DOHH2 (cell line): ENCODE results near the gene ITGA2.

Experiments used
- EZH2phosphoT487 ChIP-seq: fragments of 200-600 bp; sonication (generic); IDR thresholded peaks from 2 replicates; pipeline ENCODE4 v1.6.1; 2017; ENCODE audit warnings: borderline replicate concordance, mild to moderate bottlenecking, antibody characterized with exemption, low read length, moderate library complexity, mixed read lengths
- TF ChIP-seq, protein P1 (sequence below): fragments of 200-600 bp; sonication (generic); IDR thresholded peaks from one replicate; pipeline ENCODE4 v1.5.1; 2014; ENCODE audit warnings: antibody characterized with exemption, mild to moderate bottlenecking, low read depth, low read length; ENCODE audit not compliant: poor library complexity, severe bottlenecking

DNA sequence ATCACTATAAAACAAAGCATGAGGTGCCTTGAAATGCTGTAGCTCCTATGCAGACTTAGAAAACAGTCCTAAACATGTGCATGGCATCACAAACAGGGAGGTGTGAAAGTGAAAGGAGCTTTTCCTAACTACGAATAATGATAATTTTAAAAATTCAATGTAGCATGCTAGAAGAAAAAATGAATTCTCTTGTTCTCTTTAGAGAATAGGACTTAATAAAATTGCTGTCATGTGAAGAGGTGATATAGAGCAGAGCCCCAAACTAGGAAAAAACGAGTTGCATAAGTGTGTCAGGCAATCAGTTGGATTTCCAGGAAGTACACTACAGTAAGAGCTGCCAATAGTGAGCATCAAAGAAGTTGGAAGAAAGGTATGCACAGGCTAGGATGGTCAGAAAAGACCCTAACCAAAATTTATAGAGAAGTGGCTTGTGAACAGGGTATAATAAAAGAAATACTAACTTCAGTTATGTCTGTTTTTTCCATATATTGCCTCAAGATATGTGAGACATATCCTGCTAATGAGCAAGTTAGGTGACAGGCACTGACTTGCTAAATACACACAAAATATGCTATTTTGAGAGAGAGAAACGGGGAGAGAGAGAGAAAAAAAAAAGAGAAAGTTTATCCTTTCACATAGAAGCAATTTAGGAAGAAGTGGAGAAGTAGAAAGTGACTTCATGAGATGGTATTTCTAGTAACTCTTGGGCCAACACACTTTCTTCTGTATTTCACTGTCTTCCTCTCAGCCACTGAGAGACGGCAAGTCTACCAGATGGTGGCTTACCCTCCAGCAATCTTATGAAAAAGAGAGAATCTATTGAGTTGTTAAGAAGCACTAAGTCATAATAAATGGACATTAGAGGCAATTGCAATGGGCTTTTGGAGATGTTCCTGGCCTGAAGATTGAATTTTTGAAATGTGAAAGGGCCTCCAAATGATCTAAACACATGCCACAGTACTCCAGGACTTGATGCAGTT lies 18.0 kb downstream of the ITGA2 start:
- no peak for TF ChIP-seq EZH2phosphoT487
- TF ChIP-seq, protein P1, sequence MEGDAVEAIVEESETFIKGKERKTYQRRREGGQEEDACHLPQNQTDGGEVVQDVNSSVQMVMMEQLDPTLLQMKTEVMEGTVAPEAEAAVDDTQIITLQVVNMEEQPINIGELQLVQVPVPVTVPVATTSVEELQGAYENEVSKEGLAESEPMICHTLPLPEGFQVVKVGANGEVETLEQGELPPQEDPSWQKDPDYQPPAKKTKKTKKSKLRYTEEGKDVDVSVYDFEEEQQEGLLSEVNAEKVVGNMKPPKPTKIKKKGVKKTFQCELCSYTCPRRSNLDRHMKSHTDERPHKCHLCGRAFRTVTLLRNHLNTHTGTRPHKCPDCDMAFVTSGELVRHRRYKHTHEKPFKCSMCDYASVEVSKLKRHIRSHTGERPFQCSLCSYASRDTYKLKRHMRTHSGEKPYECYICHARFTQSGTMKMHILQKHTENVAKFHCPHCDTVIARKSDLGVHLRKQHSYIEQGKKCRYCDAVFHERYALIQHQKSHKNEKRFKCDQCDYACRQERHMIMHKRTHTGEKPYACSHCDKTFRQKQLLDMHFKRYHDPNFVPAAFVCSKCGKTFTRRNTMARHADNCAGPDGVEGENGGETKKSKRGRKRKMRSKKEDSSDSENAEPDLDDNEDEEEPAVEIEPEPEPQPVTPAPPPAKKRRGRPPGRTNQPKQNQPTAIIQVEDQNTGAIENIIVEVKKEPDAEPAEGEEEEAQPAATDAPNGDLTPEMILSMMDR = no peak
